ENCODE results near the gene SEPTIN3. TPM values are rescaled to one million over a fixed set of nuclear protein-coding genes. Genes with fewer than 3 reads are reported as not detected.

The SEPTIN3 gene
- total and polyA plus RNA-seq, 2 of the 8 experiments (the other 6 are each of a cell fraction or from before 2014, with no cell fraction given) = 38.9 to 52.9 TPM

- TF ChIP-seq CHD7 (IDR thresholded peaks at IDR 0.05; ENCODE audit: insufficient replicate concordance, low read length) (no peak), RNF2 (IDR thresholded peaks at IDR 0.05; ENCODE audit: borderline replicate concordance, low read depth, low read length, missing control alignments, poor library complexity, severe bottlenecking) (no peak), MAX (IDR thresholded peaks at IDR 0.05) (no peak), KDM1A (IDR thresholded peaks at IDR 0.05; ENCODE audit: borderline replicate concordance, low read length) (no peak), KDM5A (IDR thresholded peaks at IDR 0.05; ENCODE audit: low read length) (no peak), SIX5 (IDR thresholded peaks at IDR 0.05; ENCODE audit: low read depth, low read length) (no peak), HDAC2 (IDR thresholded peaks at IDR 0.05; ENCODE audit: borderline replicate concordance in 1 of 2, low read depth in 2 of 2, low read length in 2 of 2) (no peak)
Measured at GRCh38 chr22:41939981-41940831, 29.0 kb upstream of the SEPTIN3 start (continued).
